HG03460 (cell line): ENCODE measurements around the gene FABP7.
"Not testable (repeated sequence)": the region's sequence is repeated elsewhere in the genome, so short reads cannot be mapped to it uniquely, and the experiment has no call there.

ENCODE experiments used
- ATAC-seq: cut with Tn5 transposase; IDR thresholded peaks from one replicate; pipeline ENCODE4 v1.9.1; 2021; ENCODE audit not compliant: unreplicated experiment

FABP7 gene

DNA sequence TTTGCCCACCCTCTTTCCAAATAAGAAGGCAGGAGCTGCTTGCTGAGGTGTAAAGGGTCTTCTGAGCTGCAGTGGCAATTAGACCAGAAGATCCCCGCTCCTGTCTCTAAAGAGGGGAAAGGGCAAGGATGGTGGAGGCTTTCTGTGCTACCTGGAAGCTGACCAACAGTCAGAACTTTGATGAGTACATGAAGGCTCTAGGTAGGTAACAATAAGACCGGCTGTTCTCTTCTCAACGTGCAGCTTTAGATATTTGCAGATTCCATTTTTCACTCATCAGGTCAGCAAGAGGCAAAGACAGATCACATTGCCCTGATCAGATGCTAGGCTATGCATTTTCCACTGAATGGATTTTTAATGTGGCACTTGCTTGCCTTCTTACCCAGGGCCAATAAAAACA lies at the start of gene FABP7:
FABP7 (plus strand) TSS at position 50 of the 400 bp plus-strand sequence; CDS start at position 129, 79 bp downstream.
- no peak for ATAC-seq

DNA sequence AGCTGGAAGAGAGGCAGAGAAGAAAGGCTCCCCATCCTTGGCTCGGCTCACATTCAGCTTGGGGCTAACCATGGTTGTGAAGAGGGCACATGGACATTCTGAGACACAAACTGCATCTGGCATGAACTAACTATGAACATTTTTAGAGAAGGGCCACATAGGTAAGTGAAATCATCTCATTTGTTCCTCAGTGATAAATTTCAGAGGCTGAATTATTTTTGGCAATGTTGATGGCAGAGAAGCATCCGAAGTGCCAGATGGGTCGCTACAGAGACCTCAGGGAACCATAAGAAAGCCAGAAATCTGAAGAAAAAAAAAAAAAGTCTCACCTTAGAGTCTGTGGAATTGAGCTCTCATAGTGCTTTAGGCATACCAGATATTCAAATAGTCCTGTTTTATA lies 49.2 kb upstream of the FABP7 start:
- no peak for ATAC-seq

DNA sequence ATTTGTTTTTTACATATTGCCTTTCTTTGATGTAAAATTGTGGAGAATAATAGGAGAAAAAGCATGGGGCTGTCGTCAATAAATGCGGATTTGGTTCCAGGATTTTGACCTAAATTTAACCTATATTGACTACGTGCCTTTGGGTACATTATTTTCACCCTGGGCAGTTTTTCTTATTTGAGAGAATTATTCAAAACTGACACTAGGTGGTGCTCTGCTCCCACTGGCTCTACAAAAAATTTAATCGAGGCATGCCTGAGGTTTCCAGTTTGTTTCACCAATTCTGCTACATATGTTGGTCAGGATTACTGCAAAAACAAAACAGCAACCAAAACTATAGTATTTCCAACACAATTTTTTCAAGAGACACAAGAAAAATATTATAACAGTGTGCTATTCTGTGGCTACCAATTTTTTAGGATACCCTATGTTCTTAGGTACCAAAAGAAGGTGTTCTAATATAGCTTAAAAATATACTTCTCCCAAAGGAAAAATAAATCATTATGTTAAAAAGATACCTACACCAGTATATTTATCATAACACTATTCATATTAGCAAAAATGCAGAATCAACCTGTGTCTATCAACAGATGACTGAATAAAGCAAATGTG lies 48.6 kb upstream of the FABP7 start:
- peak; percentile 57 for ATAC-seq

DNA sequence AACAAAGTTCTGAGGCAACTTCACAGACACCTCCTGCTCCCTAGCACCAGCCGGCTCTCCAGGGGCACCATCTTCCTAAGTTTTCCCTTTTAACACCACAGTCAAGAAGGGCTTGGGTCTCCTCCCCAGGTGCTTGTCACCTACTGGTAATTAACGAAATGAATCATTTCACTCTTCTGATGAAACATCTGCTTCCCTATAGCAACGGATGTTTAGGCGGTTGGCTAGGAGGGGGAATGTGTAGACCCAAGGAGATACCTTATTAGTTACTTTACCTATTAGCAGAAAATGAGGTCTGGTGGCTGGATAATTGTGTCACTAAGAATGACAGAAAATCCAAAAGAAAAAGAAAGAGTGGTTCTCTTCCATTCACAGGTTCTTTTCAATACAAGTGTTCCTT lies 46.3 kb upstream of the FABP7 start:
- no peak for ATAC-seq

DNA sequence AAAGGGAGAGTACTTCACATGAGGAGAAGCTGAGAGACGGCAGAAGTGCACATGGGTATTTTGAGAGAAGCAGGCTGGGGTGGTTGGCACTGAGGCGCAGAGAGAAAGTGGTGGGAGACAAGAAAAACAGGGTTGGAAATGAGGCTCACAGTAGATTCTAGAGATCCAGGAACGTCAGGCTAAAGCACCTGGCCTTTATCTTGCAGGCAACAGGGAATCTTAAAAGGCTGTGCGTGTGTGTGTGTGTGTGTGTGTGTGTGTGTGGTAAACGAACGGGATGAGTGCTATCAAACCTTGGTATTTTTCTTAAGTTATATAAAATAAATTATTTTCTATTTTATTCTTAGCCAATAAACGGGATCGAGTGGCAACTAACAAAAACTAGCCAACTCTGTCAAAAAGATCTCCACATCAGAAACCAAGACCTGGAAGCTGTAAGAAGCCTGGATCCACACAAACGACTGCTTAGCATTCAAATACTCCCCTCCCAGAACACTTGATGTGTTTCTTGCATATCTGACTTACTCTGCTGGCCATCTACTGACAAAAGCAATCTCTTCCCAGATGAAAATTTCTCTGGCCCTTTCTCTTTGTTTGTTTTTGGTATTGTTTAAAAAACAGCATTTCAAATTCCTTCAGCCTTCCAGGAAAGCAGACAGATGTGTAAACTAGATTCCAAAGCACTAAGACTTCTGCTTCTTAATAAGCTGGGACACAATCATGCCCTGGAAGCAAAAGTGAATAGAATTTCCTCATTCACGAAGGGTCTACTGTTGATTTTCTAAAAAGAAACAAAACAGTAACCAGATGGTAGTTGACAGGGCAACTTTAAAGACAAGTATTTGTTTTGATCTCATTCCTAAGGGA lies 44.8 kb upstream of the FABP7 start:
- no peak for ATAC-seq

DNA sequence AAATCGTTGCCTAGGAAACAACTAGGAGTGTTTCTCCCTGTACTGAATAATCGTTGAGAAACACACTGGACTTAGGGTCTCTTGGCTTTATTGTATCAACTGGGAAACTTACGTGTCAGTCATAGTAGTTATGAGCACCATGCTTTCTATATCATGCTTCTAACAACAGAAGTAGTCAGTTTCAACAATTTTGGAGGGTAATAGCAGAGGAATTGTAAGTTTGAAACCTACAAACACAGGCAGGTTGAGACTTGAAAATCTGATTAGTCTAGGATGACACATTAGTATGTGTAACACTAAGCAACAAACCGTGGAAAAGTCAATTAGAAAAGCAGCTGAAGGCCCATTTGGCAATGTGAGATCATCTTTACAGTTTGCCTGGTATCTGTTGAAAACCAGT lies 43.9 kb upstream of the FABP7 start:
- ATAC-seq: no peak

DNA sequence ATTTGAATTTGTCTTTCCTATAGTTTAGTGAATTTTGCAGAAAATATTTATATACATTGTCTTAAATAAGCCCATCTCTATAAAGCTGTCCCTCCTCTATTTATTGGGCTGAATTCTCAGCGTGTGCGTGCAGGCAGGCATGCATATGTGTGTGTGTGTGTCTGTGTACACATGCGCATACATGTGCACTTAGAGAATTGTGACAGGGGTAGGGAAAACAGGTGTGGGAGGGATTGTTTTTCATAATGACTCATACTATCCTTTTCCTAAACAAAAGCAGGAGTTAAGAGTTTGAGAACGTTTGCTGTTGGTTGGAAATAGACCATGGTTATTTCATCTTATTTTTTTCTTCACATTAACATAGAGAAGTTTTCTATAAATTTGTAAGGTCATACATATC lies 43.4 kb upstream of the FABP7 start:
- ATAC-seq: no peak

DNA sequence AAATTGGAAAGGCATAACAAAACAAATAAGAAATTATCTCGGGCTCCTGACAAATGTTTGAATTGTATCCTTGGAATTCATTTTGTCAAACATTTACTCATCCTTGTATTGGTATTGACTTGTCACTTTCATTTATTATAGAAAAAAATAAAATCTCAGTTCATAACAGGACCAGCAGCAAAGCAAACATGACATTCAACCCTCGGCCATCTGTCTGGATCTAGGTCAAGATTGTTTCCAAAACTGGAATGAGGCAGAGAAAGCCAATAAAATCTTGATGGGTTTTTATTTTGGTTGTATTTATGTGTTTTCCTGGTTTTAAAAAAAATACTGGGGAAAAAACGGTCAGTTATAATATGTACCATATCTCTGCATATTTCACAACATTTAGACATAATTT lies 42.9 kb upstream of the FABP7 start:
- ATAC-seq: no peak

DNA sequence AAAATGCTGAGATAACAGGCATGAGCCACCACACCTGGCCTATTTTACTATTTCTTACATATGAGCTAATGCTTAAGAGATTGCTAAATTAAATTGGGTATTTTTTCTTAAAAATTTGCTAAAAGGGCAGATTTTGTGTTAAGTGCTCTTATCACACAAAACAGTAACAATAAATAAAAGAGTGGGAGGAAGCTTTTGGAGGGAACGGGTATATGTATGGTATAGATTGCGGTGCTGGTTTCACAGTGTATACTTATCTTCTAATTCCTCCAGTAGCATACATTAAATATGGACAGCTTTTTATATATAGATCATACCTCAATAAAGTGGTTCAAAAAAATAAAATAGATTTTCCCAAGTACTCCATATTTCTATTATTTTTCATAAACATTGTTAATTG lies 39.4 kb upstream of the FABP7 start:
- no peak for ATAC-seq

DNA sequence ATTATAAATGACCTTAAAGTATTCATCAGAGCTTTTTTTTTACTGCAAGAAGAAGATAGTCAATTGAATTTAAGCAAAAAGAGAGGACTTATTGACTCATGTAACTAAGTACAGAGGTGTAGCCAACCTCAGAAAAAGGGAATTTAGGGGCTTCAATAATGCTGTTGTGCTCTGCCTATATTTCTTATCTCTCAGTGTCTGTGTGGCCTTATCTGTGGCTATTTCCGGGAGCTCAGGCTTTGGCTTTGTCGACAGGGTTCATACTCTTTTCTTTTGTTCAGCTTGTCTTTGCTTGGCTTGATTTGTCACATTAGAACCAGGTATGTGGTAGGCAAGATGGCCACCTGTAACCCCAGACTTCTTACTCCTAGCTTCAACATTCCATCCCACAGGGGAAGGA lies 38.6 kb upstream of the FABP7 start:
- no peak for ATAC-seq

DNA sequence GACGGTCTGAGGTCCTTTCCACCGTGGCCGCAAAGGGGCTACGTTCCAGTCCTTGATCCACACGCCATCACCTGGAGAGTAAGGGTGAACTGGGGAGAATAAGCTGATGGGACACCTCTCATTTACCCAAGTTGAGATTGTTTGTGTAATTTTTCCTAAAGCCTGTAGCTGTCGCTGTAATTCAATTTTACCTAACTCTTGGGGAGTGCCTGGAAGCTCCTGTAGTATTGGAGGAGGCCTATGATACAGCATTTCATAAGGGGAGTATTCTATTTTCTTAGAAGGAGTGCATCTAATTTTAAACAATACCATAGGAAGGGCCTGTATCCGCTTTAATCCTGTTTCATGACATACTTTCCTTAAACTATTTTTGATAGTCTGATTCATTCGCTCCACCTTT lies 35.3 kb upstream of the FABP7 start:
- not testable (repeated sequence) for ATAC-seq

DNA sequence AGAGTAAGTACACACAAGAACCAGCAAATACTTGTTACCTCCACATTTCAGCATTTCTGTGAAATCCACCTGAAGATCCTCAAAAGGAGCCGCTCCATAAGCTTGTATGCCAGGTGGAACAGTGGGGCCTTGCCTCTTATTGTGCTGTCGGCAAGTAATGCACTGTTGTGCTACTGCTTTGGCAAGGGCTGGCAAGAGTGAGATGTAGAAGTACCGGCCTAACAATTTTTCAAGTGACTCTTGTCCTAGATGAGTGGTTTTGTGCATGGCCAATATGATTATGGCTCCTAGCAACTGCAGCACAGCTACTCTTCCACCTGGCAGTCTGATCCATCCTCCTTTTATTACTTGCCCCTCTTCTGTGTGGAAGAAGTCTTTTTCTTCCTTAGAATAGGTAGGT lies 34.7 kb upstream of the FABP7 start:
- ATAC-seq: not testable (repeated sequence)

DNA sequence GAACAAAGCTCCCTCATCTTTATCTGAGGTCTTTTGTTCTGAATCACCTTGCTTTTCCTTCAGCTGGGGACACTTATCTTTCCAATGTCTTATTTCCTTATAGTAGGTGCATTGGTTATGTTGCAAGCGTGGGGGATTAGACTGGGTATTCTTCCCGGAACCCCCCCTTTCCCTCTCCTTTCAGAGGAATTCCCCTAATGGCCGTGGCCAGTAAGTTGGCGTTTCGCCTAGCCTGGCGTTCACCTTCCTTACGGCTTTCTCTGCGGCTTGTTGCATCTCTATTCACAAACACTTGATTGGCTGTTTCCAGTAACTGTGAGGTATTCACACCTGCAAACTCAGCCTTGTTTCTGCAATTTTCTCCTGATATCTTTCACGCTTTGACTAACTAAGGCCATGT lies 32.8 kb upstream of the FABP7 start:
- ATAC-seq: no peak

DNA sequence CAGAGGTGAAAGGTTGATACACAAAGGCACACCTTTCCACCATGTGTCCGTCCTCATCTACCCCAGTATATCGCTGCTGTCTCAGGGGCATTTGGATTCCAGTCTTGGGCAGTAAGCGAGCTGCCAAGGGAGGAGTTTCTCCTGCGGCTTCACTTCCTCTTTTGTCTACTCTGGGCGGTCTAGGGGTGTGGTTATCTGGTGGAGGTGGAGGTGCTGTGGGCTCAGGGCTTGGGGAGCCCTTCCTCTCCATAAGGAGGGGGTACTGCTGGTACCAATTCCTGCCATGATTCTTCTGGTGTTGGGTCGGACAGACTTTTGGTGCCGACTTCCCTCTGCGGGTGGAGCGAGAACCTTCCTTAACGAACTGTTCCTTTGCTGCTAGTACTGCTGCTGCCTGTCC lies 31.9 kb upstream of the FABP7 start:
- ATAC-seq: no peak

DNA sequence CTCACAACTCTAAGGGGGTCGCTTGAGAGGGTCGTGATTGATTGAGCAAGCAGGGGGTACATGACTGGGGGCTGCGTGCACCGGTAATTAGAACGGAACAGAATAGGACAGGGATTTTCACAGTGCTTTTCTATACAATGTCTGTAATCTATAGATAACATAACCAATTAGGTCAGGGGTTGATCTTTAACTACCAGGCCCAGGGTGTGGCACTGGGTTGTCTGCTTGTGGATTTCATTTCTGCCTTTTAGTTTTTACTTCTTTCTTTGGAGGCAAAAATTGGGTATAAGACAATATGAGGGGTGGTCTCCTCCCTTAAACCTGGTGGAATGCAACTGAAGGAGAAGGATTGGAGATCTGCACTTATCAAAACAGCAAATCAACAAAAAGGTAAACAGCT lies 30.6 kb upstream of the FABP7 start:
- not testable (repeated sequence) for ATAC-seq

DNA sequence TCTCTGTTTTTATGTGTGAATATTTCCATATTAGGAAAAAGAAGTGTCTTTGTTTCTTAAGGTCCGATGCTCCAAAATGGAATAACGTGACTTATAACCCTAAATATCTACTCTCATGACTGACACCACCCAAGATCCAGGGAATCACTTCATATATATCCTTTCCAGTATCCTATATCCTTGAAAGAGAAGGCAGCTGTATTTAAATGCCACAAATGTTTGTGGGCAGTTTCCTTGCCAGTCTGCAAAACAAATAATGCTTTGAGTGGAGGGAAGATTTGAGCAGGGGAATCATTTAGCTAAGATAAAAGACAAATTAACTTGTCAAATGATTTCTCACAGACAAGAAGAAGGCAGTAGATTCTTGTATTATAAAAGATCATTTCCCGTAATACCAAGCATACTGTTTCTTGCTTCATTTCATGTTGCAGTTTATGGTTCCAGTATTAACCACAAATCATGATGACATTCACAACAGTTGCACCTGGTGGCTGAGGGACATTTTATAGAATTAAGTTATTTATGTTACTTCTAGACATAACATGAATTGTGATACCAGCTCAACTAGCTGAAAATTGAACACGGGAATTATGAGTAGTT lies 30.0 kb upstream of the FABP7 start:
- no peak for ATAC-seq

DNA sequence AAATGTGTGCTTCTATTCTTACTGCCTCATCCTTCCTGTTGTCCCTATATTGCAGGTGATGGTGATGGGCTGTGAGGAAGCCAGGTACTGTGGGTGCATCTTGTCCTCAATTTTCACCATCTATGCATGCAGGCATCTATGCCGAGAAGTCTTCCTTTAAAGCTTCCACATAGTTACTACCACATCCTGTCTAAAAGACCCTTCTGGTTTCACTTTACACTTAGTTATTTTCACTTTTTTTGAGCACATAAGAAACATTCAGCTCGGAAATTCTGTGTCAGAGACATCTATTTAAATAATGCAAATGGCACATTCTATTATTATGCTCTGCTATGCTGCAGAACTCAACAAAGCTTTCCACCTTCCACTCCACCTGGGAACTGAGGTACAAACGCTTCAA lies 28.2 kb upstream of the FABP7 start:
- ATAC-seq: peak; percentile 89

DNA sequence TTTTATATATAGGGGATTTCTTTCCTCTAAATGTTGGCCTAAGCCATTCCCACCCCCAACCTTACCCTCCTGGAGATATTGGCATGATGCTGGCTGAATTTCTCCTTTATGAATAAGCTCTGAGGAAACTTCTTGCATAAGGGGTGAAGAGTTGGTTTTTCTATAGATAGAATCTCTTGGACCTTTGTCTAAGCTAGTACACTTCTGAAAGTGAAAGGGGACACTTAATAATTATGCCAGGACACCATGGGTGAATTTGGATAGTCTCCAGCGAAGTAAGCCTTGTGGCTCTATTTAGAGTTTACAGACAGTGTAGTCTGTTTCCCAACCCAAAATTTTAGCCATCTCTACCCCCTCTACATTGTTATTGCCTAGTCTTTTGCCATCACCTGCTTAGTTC lies 27.1 kb upstream of the FABP7 start:
- ATAC-seq: no peak

DNA sequence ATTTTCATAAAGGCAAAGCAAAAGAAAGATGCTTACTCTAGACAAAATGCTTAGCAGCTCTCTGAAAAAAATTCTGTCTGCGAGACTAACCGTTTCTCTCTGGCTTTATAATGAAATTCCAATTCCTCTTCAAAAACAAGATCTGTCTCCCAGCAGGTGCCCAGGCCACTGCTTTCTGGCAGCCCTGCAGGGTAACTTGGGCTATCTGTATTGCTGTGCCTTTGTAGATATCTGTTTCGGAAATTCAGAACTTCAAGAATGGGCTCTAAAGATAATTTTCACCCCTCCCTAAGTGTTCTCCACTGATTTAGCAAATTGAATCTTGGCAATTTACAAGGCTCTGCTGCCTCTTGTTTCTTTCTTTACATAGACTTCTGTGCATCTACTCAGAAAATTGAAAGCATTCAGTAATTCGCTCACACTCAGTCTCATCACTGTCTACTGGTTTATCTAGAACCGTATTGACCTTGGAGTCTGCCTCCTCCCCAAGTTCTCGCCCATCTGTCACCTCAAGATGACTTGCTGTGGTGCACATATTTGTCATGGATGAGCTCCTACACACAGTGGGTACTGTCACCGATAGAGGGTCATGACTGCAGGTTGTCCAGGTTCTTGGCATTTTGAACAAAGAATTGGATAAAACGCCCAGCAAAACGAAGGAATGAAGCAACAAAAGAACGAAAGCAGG lies 26.4 kb upstream of the FABP7 start:
- no peak for ATAC-seq

DNA sequence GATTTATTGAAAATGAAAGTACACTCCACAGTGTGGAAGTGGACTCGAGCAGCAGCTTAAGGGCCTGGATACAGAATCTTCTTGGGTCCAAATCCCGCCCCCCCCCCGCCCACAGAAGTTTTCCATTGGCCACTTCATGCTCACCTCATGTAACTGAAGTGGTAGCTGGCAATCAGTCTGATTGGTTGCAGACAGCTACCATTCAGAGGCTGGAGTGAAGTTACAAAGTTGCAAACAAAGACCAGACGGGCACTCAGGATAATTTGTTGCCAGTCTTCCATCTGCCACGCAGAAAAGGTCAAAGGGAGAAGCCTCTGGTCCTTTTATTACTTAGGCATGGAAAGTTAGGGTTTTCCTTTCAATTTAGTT lies 25.8 kb upstream of the FABP7 start:
- ATAC-seq: no peak

DNA sequence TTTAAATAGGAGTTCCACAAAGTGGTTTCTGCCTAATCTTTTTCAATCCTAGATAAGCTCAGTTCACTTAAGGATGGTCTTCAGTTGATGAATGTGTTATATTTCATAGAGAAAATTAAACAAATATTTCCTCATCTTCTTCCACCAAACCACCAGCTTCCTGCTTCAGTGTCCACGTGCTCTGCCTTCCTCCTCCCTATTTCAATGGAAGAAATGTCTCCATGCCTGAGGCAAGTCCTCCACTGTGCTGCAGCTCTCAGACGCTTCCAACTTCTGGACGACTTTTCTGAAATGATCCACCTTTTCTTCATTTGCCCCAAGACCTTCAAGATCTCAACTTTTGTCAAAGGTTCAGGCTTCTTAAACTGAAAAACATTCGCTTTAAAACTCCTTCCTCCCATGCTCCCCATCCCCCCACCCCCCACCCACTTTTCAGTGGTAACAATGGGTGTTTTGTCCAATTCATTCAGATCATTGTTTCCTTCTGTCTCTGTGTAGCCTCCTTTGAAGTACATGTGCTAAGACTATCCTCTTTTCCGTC lies 25.3 kb upstream of the FABP7 start:
- ATAC-seq: no peak
